D341Med (cell line): ENCODE results near the gene GALNT7.

Experiments
- DNase-seq: peaks from one replicate; pipeline ENCODE4 v3.0.0; 2012; ENCODE audit warnings: low spot score

Gene GALNT7

DNA sequence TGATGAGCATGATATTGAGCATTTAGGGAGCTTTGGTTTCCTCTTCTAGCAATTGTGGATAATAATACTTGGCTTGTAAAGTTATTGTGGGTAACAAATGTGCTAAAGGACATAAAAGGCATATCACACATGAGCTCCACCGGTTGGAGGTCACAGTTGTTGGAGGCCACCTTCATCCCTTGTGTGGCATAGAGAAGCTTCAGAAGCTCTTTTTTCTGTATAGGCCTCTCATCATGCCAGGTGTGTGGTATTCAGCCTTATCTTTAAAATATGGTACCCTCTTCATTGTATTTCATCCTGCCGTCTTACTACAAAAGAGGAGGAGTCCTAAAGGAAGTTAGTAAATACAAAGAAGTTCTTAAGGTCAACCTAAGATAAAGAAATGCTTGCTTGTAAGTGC is 99.1 kb downstream of the GALNT7 start:
- no peak for DNase-seq

GRCh38 chr4:173269280-173269679 is 100.7 kb downstream of the GALNT7 start:
- no peak for DNase-seq

GRCh38 chr4:173270312-173271027 is 101.9 kb downstream of the GALNT7 start:
- DNase-seq, result no peak

DNA sequence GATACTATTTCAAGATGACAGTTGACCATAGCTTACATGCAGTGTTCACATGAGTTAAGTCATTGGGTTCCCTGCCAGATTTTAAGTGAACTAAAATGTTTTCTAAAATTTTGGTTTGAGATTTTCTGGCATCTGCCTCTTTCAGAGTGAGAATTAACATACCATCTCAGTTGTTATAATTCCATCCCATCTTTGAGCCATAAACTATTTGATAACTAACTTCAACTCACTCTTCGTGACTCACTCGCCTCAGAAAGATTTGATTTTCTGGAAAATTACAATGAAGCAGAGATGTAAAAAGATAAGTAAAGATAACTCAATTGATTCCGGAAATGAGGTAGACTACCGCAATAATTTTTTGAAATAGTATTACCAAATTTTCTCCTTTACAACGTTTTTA is 103.7 kb downstream of the GALNT7 start:
- DNase-seq, result no peak

- DNase-seq, result no peak
Measured at GRCh38 chr4:173272996-173273395, 104.4 kb downstream of the GALNT7 start.

DNA sequence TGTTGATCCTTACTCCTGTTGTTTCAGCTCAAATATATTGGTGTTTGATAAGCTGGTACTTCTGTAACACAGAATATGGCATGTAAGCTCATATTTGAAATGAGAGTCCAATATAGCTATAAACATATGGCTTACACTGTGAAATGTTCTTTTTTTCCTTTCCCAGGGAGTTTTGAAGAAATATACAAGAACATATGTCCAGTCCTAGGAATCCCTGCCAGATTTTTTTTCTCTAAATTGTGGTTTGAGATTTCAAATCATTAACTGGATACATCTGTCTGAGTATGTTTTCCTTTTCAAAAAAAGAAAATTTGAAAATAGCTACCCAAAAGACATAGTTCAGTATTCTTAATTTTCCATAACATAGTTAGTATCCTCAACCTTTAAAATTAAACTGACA is 105.3 kb downstream of the GALNT7 start:
- DNase-seq, result no peak

- no peak for DNase-seq
Measured at GRCh38 chr4:173274744-173275143, 106.1 kb downstream of the GALNT7 start.

- no peak for DNase-seq
Measured at GRCh38 chr4:173275150-173275549, 106.5 kb downstream of the GALNT7 start.

GRCh38 chr4:173277340-173277739 is 108.7 kb downstream of the GALNT7 start:
- DNase-seq, result no peak

- DNase-seq, result no peak
Measured at GRCh38 chr4:173280998-173281397, 112.4 kb downstream of the GALNT7 start.

- DNase-seq, result no peak
Measured at GRCh38 chr4:173281406-173282255, 113.0 kb downstream of the GALNT7 start.

GRCh38 chr4:173282256-173282562 is 113.6 kb downstream of the GALNT7 start:
- no peak for DNase-seq

- DNase-seq, result no peak
Measured at GRCh38 chr4:173282626-173283025, 114.0 kb downstream of the GALNT7 start.

DNA sequence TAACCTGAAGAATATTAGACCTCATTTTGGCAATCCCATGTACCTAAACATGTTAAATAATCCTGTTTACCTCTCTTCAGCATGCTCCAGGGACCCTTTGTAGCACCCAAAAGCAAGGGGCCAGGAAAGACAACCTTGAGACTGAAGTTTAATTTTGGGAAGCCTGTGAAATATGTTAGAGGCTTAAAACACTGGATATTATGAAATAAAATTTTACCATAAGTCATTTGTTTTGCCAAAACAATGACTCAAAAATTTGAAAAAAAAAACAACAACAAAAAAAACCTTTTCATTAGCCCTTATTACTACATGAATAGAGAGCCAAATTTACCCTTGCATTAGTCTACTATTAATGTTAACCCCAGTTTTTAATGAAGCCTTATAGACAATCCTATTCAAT is 115.9 kb downstream of the GALNT7 start:
- no peak for DNase-seq

DNA sequence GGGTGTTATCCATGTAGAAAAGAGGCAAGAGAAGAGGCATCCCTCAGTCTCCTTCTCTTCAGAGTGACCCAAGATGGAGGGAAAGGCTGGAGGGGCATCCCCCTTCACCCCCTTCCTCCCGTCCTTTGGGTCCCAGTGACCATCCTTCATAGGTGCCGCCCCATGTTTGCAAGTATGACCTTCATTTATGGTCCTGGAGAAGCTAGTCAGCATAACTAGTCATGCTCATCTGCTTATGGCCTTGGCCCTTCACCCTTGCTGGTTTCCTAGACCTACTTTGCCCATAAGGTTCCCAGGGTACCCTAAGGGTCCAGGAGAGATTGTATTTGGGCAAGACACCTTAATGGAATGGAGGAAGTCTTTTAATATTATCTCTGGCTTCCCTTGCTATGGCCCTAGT is 118.9 kb downstream of the GALNT7 start:
- DNase-seq, result no peak

GRCh38 chr4:173288296-173288695 is 119.7 kb downstream of the GALNT7 start:
- peak; percentile 47 for DNase-seq

GRCh38 chr4:173288698-173289352 is 120.2 kb downstream of the GALNT7 start:
- DNase-seq, result no peak

DNA sequence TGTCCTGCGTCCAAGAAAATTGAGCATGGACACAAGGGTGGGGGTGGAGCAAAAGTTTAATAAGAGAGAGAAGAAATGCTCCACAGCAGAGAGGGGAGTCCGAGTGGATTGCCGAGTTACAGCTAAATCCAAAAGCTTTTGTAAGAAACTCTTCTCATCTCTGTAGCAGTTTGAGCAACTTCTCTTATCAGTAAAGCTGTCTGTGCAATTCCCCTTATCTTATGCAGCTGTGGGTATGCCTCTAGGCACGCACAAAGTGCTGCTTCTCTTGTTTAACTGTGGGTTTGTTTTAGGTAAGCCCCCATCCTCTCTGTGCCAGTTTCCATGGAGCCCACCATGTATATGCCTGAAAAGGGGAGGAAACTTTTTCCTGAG is 120.7 kb downstream of the GALNT7 start:
- no peak for DNase-seq

- DNase-seq, result no peak
Measured at GRCh38 chr4:173291899-173292298, 123.3 kb downstream of the GALNT7 start.

GRCh38 chr4:173293663-173294062 is 125.1 kb downstream of the GALNT7 start:
- DNase-seq, result no peak

- no peak for DNase-seq
Measured at GRCh38 chr4:173294444-173294843, 125.8 kb downstream of the GALNT7 start.

GRCh38 chr4:173301518-173302201 is 133.0 kb downstream of the GALNT7 start:
- no peak for DNase-seq

DNA sequence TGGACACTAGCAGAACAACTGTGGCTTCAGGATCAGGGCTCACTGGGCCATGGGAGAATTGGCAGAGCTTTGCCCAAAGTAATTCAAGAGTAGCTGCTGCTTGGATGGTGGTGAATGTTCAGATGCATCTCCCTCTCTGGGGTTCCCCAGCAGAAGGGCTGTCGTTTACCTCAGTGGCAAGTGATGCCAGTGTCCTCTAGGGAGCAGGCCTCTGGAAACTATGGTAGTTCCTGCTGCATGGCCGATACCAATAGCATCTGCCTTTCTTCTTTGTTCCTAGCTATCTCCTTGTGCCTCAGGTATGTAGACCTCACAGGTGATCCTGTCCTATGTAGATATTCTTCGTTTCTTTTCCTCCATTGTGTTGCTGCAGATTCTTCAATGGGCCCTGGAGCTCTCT is 139.2 kb downstream of the GALNT7 start:
- DNase-seq, result no peak
